GM13977 (cell line): Measurements from ENCODE around the gene TMEM150A.
A peak's percentile ranks its signal among the peaks of the same experiment; 100 is the strongest.

Experiments
- DNase-seq: peaks from one replicate; pipeline ENCODE4 v3.0.0; 2012; ENCODE audit warnings: low spot score
- in situ Hi-C: fragments of 300-500 bp; cut with MboI; formaldehyde crosslinking; loops from one replicate; pipeline ENCODE4 v1.12.0; 2022; ENCODE audit warnings: low sequenced_read_pairs, low pct_unique_long_range_greater_than_20kb, mixed read lengths, inconsistent platforms; ENCODE audit not compliant: unreplicated experiment
- TF ChIP-seq, protein P1 (sequence below): IDR thresholded peaks from 2 replicates; pipeline ENCODE4 v1.5.1; 2012; ENCODE audit warnings: mild to moderate bottlenecking, control low read depth; ENCODE audit not compliant: insufficient read depth; ENCODE audit errors: extremely low read depth, missing control alignments

Gene TMEM150A

DNA sequence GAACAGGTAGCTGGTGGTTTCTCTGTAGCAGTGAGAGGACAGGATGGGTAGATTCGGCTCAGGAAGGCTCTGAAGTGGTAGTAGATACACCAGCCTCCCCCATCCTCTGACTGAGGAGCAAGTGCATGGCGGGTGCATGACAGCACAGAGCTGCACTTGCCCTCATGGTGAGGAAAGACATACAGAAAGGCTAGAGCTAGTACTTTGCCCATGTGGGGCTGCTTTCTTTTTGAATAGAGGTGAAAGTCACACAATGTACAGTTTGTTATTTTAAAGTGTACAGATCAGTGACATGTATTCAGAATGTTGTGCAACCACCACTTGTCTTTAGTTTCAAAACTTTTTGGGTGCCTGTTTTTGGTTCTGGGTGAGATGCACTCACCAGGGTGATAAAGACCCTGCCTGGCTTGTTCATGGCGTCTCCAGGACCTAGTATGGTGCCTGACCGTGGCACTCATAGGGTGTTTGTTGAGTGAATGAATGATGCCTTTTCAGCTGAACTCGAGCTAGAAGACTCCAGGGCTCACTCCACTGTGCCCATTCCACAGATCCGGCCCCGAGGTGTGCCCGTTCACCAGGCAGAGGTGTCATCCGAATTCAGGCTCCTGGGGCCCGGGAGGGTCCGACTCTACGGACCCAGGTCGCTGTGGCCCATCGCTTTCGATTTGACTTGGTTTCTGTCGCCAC, 18.7 kb downstream of the TMEM150A start:
- TF ChIP-seq, protein P1, sequence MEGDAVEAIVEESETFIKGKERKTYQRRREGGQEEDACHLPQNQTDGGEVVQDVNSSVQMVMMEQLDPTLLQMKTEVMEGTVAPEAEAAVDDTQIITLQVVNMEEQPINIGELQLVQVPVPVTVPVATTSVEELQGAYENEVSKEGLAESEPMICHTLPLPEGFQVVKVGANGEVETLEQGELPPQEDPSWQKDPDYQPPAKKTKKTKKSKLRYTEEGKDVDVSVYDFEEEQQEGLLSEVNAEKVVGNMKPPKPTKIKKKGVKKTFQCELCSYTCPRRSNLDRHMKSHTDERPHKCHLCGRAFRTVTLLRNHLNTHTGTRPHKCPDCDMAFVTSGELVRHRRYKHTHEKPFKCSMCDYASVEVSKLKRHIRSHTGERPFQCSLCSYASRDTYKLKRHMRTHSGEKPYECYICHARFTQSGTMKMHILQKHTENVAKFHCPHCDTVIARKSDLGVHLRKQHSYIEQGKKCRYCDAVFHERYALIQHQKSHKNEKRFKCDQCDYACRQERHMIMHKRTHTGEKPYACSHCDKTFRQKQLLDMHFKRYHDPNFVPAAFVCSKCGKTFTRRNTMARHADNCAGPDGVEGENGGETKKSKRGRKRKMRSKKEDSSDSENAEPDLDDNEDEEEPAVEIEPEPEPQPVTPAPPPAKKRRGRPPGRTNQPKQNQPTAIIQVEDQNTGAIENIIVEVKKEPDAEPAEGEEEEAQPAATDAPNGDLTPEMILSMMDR, result peak; percentile 10
- in situ Hi-C loops, result no loop called here
- DNase-seq, result peak; percentile 88

DNA sequence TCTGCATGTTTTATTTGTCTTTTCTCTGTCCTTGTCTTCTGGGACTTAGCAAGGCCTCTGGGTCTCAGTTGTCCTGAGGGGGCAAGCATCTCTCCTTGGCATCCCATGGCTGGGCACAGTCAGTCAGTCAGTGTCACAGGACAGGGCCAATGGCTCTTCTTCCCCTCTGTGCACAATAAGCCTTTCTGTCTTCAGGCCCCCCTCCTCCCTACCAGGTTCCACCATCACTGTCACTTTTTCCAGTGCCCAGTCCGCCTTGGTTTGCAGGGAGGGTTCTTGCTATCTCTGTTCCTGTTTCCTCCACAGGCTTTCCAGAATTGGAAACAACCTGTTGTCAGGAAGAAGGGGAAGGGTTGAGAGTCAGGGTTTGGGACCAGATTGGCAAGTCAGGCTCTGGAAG, 20.0 kb downstream of the TMEM150A start:
- DNase-seq, result no peak
- in situ Hi-C loops, result no loop called here
- TF ChIP-seq, protein P1, result no peak

DNA sequence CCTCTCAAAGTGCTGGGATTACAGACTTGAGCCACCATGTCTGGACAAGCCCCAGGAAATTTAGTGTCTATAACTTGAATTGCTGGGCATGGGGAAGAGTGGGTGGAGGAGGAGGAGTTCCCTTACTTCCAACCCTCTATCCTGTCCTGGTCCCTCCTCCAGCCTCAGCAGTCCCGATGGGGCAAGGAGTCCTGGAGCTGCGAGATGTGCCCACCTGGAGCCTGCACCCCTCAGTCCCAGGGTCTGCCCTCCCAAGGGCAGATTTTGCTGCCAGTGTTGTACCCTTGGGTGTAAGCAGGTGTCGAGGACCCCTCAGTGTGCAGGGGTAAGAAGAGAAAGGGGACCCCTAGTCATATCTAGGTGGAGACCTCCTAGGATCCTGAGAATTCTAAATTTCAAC, 22.3 kb downstream of the TMEM150A start:
- in situ Hi-C loops, result no loop called here
- DNase-seq, result no peak
- TF ChIP-seq, protein P1, result no peak

DNA sequence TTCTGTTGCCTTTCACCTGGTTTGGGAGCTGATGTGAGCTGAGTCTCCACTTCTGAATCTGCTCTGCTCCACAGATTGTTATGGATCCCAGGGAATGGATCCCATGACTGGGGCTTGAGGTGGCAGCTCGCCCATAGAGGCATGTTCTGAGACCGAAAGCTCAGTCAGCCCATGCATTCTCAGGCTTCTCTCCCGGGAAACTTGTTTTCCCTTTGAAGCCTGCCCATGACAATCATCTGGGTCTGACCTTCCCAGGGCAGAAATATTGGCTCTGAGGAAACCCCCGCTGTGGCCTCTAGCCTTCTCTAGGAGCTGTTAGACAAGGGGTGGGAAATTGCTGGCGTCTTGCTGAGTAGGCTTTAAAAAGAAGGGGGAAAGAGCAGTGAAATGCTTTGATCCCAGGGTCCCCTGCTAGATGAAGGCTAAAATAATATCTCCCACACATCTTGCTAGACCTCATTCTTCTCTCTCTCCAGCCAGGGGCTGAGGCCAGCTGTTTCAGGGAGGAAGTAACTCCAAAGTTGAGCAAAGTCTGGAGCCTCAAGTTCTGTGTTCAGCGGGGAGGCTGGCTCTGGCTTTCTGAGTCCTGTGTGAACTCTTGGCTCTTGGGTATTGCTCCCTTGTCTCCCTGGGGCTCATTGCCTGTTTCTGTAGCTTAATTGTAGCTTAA, 23.1 kb downstream of the TMEM150A start:
- in situ Hi-C loops, result no loop called here
- no peak for DNase-seq
- TF ChIP-seq, protein P1, result no peak

DNA sequence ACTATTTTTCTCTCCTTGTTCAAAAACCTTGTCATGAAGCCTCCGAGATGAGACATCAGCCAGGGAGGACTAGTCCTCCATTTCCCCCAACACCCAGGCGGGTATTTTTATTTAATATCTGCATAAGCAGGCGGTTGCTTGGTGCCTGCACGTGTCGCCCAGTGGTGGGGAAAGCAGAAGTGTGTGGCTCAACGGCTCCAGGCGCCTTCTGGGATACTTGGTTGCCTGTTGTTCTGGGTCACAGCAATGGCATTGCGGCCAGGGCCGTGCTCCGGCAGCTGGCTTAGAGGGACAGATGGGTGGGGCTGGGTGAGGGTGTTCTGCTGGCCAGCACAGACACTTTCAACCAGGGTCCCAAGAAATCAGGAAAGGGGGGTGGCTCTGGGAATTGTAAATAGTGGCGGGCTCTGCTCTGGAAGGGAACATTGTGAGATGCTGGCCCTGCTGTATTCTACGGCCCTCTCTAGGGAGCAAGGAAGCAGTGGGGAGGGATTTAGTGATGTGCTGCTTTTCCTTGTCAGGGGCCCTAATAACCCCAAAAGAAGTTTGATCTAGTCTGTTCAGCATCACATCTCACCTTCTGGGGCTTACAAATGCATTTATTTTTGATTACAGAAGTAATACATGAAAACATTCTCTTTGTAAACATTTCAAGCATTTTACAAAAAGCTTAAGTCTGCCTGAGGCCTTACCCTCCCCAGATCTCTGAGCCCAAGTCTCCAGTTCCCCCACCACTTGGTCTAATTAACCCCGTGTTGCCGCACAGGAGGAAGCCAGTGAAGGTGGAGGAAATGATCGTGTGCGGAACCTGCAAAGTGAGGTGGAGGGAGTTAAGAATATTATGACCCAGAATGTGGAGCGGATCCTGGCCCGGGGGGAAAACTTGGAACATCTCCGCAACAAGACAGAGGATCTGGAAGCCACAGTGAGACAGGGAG, 24.0 kb downstream of the TMEM150A start:
- in situ Hi-C loops, result no loop called here
- DNase-seq, result peak; percentile 43
- TF ChIP-seq, protein P1, result no peak
